GM06990 (cell line): ENCODE results near the gene NTSR2.

ENCODE experiments used
- DNase-seq: peaks from one replicate; pipeline ENCODE4 v3.0.0-alpha.2; 2011; ENCODE audit not compliant: insufficient read length; ENCODE audit errors: extremely low read depth
- H3K27me3 ChIP-seq: replicated peaks from 2 replicates; pipeline ENCODE4 v1.6.0; 2011; ENCODE audit warnings: low read length; ENCODE audit not compliant: control insufficient read depth, insufficient read depth
- H3K36me3 ChIP-seq: 2 replicates; pipeline ENCODE4 v1.5.1; 2011; ENCODE audit warnings: low read length; ENCODE audit not compliant: control insufficient read depth, insufficient read depth
- H3K4me3 ChIP-seq: replicated peaks from 2 replicates; pipeline ENCODE4 v1.5.1; 2011; ENCODE audit warnings: low read depth, mild to moderate bottlenecking, control low read depth, low read length
- TF ChIP-seq, protein P1 (sequence below): IDR thresholded peaks from 2 replicates; pipeline ENCODE4 v1.5.1; 2011; ENCODE audit warnings: low read length, control low read depth, mild to moderate bottlenecking, inconsistent platforms; ENCODE audit not compliant: insufficient read depth, poor library complexity, severe bottlenecking

NTSR2 gene

DNA sequence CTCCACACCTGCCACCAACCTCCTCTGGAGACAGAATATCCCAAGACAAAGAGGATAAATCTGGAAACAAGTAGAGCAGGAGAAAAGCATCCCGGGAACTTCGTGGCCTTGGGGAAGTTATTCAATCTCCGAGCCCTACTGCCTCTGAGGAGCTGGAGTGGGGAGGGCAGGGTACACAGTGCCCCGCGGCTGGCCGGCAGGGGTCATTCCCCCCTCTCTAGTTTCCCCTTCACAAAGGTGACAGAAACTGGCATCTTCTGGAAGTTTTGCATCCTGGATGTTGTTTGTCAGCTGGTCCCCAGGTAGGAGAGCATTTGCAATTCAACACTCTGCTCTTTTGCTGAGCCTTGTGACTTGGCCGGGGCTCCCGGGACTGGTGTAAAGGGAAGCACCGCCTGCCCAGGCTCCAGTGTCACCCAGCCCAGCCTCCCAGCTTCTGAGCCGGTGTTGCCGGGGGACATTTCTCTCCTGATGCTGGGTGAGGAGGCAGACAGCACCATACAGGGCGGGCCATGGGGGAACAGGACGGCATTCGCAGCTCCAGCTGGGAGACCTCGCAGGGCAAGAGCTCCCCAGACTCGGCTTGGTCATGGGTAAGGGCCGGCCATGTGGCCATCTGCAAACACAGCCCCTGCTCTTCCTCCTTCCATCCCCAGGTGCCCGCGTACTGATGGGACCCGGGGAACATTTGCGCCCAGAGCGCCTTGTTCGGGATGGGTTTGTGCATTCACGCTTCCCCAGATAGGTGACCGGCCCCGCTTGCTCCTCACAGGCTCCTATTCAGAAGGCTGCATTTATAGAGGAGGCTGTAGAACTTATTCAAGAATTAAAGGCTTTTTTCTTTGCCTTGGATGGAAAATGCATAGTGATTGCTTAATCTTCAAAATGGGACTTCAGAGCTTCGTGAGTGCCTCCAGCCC is 7.4 kb upstream of the NTSR2 start:
- Histone ChIP-seq H3K27me3 (peaks cover 3% of the 10 kb centered on the region), H3K36me3 (no peaks in the 10 kb centered on the region), H3K4me3 (no peak overlapping the region)
- TF ChIP-seq, protein P1, sequence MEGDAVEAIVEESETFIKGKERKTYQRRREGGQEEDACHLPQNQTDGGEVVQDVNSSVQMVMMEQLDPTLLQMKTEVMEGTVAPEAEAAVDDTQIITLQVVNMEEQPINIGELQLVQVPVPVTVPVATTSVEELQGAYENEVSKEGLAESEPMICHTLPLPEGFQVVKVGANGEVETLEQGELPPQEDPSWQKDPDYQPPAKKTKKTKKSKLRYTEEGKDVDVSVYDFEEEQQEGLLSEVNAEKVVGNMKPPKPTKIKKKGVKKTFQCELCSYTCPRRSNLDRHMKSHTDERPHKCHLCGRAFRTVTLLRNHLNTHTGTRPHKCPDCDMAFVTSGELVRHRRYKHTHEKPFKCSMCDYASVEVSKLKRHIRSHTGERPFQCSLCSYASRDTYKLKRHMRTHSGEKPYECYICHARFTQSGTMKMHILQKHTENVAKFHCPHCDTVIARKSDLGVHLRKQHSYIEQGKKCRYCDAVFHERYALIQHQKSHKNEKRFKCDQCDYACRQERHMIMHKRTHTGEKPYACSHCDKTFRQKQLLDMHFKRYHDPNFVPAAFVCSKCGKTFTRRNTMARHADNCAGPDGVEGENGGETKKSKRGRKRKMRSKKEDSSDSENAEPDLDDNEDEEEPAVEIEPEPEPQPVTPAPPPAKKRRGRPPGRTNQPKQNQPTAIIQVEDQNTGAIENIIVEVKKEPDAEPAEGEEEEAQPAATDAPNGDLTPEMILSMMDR = no peak
- no peak for DNase-seq

GRCh38 chr2:11676640-11677039 is 6.6 kb upstream of the NTSR2 start:
- TF ChIP-seq, protein P1 = no peak
- peaks cover 3% of the 10 kb centered on the region for H3K27me3 ChIP-seq
- no peak for DNase-seq

DNA sequence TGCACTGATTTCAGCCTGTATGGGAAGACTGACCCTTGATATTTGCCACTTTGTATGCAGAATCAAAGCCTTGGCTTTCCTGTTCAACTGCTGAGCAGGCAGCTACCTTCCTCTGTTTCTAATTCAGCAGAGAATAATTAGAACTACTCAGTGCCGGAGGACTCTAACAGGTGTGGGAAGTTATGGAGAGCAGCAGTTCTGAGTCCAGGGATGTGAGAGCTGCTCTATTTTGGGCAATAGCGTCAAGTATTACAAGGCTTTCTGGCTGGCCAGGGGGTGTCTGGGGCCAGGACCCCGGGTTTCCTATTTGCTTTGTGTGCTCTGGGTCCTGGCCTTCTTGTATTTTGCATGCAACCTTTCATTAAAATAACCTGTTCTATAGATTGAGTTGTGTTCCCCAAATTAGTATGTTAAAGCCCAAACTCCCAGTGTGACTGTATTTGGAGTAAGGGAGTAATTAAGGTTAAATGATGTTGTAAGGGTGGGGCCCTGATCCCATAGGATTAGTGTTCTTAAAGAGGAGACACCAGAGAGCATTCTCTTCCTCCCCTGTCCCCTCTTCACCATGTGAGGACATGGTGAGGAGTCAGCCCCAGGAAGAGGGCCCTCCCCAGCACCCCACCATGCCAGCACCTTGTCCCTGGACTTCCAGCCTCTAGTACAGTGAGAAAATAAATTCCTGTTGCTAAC is 5.6 kb upstream of the NTSR2 start:
- no peak for DNase-seq
- TF ChIP-seq, protein P1 = no peak
- H3K27me3 ChIP-seq = peaks cover 3% of the 10 kb centered on the region
- H3K4me3 ChIP-seq = no peak overlapping the region
- no peaks in the 10 kb centered on the region for H3K36me3 ChIP-seq

More at GRCh38 chr2:11676640-11677039, 6.6 kb upstream of the NTSR2 start:
- H3K36me3 ChIP-seq = no peaks in the 10 kb centered on the region
- no peak overlapping the region for H3K4me3 ChIP-seq

- Histone ChIP-seq H3K4me3 (no peak overlapping the region), H3K27me3 (peaks cover 3% of the 10 kb centered on the region), H3K36me3 (no peaks in the 10 kb centered on the region)
- TF ChIP-seq, protein P1 = no peak
- no peak for DNase-seq
These were observed 5.0 kb upstream of the NTSR2 start for GRCh38 chr2:11674983-11675382.

GRCh38 chr2:11672407-11672806 is 2.4 kb upstream of the NTSR2 start:
- TF ChIP-seq, protein P1 = no peak
- Histone ChIP-seq H3K27me3 (peaks cover 3% of the 10 kb centered on the region), H3K4me3 (no peak overlapping the region)

More at GRCh38 chr2:11672407-11672806, 2.4 kb upstream of the NTSR2 start:
- DNase-seq = no peak
- H3K36me3 ChIP-seq = no peaks in the 10 kb centered on the region
